Hematopoietic multipotent progenitor cell treated with erythropoietin and hydrocortisone succinate and interleukin-3 and kit ligand, for 8 days (in vitro differentiated cells): ENCODE data around the gene LAMA2.

Experiments used
- DNase-seq: peaks from one replicate; pipeline ENCODE4 v3.0.0-alpha.2; 2015

LAMA2 gene

DNA sequence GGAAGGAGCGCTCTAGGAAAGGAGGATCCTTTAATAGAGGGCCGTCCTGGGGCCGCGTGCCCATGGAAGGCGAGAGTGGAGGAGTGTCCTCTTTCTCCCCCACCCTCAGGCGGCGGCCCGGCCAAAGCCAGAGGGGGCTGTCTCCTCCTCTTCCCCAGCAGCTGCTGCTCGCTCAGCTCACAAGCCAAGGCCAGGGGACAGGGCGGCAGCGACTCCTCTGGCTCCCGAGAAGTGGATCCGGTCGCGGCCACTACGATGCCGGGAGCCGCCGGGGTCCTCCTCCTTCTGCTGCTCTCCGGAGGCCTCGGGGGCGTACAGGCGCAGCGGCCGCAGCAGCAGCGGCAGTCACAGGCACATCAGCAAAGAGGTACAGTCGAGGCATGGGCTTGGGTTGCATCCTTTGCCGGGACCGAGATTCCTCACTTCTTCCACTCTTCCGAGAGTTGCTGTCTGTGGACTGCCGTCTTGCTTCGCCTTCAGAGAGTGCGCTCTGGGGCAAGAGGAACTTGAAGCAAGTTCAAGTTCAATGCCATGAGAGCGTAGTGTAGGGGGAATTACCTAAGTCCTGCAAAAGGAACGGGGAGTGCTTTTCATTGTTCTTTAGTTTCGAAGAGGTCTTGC is at the start of gene LAMA2:
LAMA2 (plus strand) TSS at position 148 of the 621 bp plus-strand sequence; CDS start at position 256, 108 bp downstream.
- DNase-seq, result no peak

DNA sequence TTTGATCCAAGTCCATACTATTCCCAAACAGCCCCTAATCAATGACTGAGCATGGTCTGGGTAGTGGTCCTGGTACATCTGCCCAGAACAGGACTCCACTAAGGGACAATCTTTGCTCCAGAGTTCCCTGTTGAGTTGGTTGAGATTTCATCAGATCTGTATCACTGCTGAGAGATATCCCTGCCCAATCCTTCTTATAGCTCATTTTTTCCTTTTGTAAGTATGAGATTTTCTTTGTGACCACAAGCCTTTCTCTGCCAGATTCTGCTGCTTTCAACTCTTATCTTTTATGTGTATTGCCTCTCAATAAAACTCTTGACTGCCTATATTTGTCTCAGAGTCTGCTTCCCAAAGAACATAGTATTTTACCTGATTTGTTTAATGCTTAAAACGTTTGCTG is 46.2 kb upstream of the LAMA2 start:
- DNase-seq, result no peak

- DNase-seq, result no peak
Measured at GRCh38 chr6:128841518-128841917, 41.4 kb upstream of the LAMA2 start.

- DNase-seq, result no peak
Measured at GRCh38 chr6:128844598-128844997, 38.3 kb upstream of the LAMA2 start.

- DNase-seq, result no peak
Measured at GRCh38 chr6:128847431-128848210, 35.3 kb upstream of the LAMA2 start.

DNA sequence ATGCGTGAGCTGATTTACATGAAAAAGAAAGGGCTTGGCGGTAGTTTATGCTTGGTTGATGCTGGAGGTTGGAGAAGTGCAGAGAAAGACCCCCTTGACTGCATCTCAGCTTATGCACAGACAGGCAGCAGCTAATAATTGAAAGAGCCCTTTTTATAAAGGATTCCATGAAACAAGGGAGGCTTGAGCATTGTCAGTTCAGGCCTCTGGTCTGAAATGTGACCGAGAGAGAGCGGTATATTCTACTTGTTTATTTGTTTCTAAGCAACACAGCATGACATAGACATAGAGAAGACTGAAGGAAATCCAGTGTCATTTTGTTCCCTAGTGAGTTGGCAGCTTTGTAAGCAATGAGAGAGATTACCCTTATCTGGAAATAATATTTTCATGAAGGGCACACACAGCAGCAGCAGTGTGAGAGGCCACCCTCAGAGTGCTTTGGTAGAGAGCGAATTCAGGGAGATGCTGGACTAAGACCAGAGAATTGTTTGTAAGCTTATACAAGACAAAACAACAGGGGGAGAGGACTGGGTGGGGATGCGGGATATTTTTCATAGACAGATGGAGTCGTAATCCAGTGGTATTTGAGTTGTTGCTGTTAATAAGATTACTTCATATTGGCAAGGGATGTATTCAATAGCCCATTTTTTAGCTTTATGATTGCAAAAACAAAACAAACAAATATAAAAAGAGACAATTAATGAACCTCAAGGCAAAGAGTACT is 34.6 kb upstream of the LAMA2 start:
- DNase-seq, result no peak

- DNase-seq, result no peak
Measured at GRCh38 chr6:128855581-128856085, 27.3 kb upstream of the LAMA2 start.

DNA sequence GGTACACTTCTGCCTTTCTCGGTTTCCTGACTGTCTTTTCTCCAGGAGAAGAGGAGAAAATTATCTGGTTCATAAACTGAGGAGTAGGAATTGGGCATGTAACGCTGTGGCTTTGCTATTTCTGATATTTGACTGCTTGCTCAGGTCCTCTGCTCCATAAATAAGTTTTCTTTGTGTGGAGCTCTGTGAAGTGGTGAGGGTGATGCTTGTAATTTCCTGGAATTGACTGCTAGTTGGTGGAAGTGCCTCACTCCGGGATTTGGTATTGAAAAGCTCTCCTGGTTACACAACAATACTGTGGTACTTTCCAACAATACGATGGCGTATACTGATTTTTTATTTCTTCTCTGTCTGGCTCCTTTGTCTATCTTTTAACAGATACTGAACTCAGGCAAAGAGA is 25.1 kb upstream of the LAMA2 start:
- DNase-seq, result no peak

GRCh38 chr6:128860782-128861181 is 22.2 kb upstream of the LAMA2 start:
- DNase-seq, result no peak

- no peak for DNase-seq
Measured at GRCh38 chr6:128863983-128864382, 19.0 kb upstream of the LAMA2 start.

GRCh38 chr6:128870746-128871145 is 12.2 kb upstream of the LAMA2 start:
- DNase-seq, result no peak

GRCh38 chr6:128874863-128875262 is 8.1 kb upstream of the LAMA2 start:
- no peak for DNase-seq

- DNase-seq, result no peak
Measured at GRCh38 chr6:128882560-128882959, 378 bp upstream of the LAMA2 start.

- DNase-seq, result no peak
Measured at GRCh38 chr6:128883906-128884305, 968 bp downstream of the LAMA2 start.

GRCh38 chr6:128885381-128885780 is 2.4 kb downstream of the LAMA2 start:
- DNase-seq, result no peak

DNA sequence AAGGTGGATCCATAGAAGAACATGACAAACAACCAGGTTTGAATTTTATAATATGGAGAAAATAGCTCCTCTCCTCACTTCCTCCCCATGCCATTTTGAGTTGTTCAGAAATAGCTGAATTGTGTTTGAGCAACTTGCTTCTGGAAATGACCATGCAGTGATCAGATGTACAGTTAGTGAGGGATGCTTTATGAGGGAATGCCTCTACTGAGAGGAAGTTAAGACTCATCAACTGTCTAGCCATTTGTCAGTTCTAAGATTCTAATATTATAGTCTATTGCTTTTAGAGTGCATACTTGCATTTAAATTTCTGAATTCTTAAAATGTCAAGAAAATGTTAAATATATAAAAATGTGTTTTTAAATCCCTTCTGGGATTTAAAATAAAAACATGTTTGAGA is 3.8 kb downstream of the LAMA2 start:
- DNase-seq, result no peak

DNA sequence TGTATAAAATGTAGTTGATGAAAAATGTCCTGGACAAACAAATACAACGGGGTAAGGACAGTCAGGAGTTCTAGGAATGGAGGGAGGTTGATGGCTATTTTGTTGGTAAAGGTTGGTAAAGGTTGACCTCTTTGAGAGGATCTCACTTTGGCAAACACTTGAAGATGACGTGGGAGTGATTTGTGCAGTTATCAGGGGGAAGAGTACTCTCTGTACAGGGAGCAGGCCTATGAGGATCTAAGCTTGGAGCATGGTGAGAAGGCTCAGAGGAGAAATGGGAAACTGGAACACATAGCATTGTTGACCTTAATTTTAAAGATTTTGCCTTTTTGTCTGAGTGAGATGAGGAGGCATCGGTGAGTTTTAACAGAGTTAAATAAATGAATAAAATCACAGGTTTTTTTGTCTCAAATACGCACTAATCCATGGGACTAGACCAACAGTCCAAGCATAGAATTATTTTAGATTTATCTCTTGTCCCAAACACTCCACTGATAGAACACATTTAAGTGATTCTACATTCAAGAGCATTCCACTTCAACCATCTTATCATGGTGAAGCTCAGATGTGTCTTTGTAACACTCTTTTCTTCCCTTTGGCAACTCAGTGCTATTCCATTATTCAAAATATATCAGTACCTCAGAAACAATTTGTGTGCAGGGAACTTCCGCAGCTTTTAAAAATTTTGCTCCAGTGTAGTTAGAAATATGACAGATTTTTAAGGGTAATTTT is 5.7 kb downstream of the LAMA2 start:
- no peak for DNase-seq

DNA sequence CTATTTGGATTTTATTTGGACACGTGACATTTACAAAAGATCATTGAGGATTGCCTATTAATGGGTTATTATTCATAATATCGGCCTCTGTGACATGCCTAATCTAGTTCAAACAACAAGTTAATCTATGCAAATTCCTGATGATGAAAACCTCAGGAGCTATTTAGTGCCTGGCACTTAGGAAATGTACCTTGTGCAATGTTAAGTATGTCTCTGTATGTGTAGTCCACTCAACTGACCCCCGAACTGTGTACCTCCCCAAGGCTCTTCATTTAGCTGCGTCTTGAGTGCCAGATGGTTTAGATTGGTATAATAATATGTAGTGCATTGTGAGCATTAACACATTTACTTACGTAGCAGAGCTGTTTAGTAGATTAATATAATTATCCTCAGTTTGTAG is 6.9 kb downstream of the LAMA2 start:
- no peak for DNase-seq

- no peak for DNase-seq
Measured at GRCh38 chr6:128892079-128892478, 9.1 kb downstream of the LAMA2 start.

GRCh38 chr6:128899341-128900050 is 16.6 kb downstream of the LAMA2 start:
- no peak for DNase-seq

GRCh38 chr6:128903715-128904114 is 20.8 kb downstream of the LAMA2 start:
- DNase-seq, result no peak

DNA sequence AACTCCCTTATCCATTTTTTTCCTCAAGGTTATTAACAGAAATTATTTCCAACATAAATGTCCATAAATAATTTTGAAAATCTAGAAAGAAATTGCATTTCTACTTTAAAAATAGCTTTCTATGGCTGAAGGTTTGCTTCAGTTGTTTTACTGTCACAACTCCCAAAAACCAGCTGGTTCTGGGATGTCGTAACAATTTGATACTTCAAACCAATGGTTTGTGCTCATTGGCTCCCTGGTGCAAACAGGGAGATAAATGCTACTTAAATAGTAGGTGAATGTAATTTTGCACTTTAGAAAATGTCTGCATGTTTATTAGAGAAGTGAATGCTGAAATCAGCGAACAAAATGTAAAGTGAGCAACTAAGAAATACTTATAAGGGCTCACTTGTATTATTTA is 31.1 kb downstream of the LAMA2 start:
- no peak for DNase-seq
